Measurements from ENCODE around the gene GHRHR.

DNA sequence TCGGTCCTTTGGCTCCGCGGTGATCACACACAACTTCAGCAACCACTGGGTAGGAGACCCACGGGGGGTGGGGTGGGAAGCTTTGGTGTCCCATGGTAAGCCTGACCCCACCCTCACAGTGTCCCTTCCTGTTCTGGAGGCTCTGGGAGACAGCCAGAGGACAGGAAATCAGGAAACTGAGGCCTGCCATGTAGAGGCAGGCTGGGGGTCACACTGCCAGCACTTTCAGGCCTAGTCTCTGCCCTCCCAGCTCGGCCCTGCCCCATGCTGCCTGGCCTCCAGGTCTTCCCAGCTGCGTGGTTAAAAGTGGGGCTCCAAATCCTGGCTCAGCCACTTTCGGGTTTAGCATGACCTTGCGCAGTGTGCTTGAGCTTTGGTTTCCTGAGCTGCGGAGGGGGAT is 41.2 kb upstream of the GHRHR start:
- TF ChIP-seq, protein P1, sequence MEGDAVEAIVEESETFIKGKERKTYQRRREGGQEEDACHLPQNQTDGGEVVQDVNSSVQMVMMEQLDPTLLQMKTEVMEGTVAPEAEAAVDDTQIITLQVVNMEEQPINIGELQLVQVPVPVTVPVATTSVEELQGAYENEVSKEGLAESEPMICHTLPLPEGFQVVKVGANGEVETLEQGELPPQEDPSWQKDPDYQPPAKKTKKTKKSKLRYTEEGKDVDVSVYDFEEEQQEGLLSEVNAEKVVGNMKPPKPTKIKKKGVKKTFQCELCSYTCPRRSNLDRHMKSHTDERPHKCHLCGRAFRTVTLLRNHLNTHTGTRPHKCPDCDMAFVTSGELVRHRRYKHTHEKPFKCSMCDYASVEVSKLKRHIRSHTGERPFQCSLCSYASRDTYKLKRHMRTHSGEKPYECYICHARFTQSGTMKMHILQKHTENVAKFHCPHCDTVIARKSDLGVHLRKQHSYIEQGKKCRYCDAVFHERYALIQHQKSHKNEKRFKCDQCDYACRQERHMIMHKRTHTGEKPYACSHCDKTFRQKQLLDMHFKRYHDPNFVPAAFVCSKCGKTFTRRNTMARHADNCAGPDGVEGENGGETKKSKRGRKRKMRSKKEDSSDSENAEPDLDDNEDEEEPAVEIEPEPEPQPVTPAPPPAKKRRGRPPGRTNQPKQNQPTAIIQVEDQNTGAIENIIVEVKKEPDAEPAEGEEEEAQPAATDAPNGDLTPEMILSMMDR (IDR thresholded peaks at IDR 0.05; ENCODE audit: low read depth, low read length, poor library complexity, severe bottlenecking) = no peak
- no peak for TF ChIP-seq EZH2phosphoT487 (IDR thresholded peaks at IDR 0.05; ENCODE audit: borderline replicate concordance, low read length)
